Kidney tubule cell (primary cell): Measurements from ENCODE around the gene SRR.
"Not testable (repeated sequence)": the region's sequence is repeated elsewhere in the genome, so short reads cannot be mapped to it uniquely, and the experiment has no call there.

Source experiments
- DNase-seq: peaks from one replicate; pipeline ENCODE4 v3.0.0-alpha.2; 2018; ENCODE audit warnings: low spot score

SRR gene

GRCh38 chr17:2303204-2304188 is at the start of gene SRR, which contains the start of gene SMG6:
Gene SRR, plus strand, starts transcription at chr17:2303950. Its CDS starts 11,611 bp downstream, at chr17:2315561.
Gene SMG6, minus strand, starts transcription at chr17:2303785. Its CDS starts 65 bp downstream, at chr17:2303720.
- peak; percentile 91 for DNase-seq

- not testable (repeated sequence) for DNase-seq
These were observed 44.9 kb upstream of the SRR start for GRCh38 chr17:2258830-2259229.

GRCh38 chr17:2259769-2260536 is 43.8 kb upstream of the SRR start:
- DNase-seq: no peak

- DNase-seq: peak; percentile 59
These were observed 41.6 kb upstream of the SRR start for GRCh38 chr17:2262135-2262587.

GRCh38 chr17:2263183-2264066 is 40.3 kb upstream of the SRR start:
- DNase-seq: peak; percentile 25

GRCh38 chr17:2264067-2264860 is 39.5 kb upstream of the SRR start:
- DNase-seq: peak; percentile 3

- not testable (repeated sequence) for DNase-seq
These were observed 38.6 kb upstream of the SRR start for GRCh38 chr17:2265166-2265565.

- no peak for DNase-seq
These were observed 37.5 kb upstream of the SRR start for GRCh38 chr17:2266045-2266864.

GRCh38 chr17:2266865-2267228 is 36.9 kb upstream of the SRR start:
- DNase-seq: no peak

- no peak for DNase-seq
These were observed 36.4 kb upstream of the SRR start for GRCh38 chr17:2267354-2267753.

- DNase-seq: no peak
These were observed 31.6 kb upstream of the SRR start for GRCh38 chr17:2271985-2272702.

- DNase-seq: no peak
These were observed 29.3 kb upstream of the SRR start for GRCh38 chr17:2274414-2274813.

- no peak for DNase-seq
These were observed 28.0 kb upstream of the SRR start for GRCh38 chr17:2275722-2276121.

- DNase-seq: no peak
These were observed 26.1 kb upstream of the SRR start for GRCh38 chr17:2277429-2278170.

GRCh38 chr17:2279707-2280106 is 24.0 kb upstream of the SRR start:
- no peak for DNase-seq

- DNase-seq: peak; percentile 63
These were observed 21.4 kb upstream of the SRR start for GRCh38 chr17:2282297-2282873.

GRCh38 chr17:2283302-2283701 is 20.4 kb upstream of the SRR start:
- DNase-seq: no peak

GRCh38 chr17:2289878-2290478 is 13.8 kb upstream of the SRR start:
- no peak for DNase-seq
